HepG2 (cell line): Measurements from ENCODE around the gene PIP4K2C. TPM values are rescaled to one million over a fixed set of nuclear protein-coding genes. Genes with fewer than 3 reads are reported as not detected.
A peak's percentile ranks its signal among the peaks of the same experiment; 100 is the strongest.

Source experiments
- DNMT3B ChIP-seq: conservative IDR thresholded peaks from 2 replicates; pipeline ENCODE4 v1.6.1; 2016; ENCODE audit warnings: missing biosample characterization, control low read depth
- MAFK ChIP-seq, 2 experiments: IDR thresholded peaks in 1 of 2; conservative IDR thresholded peaks in 1 of 2; 2 replicates each; pipeline ENCODE4 v1.6.1; 2011; ENCODE audit warnings: improper control_type of control experiment in 2 of 2, low read length in 2 of 2
- MLLT10 ChIP-seq: sonication (generic); formaldehyde crosslinking; IDR thresholded peaks from 2 replicates; pipeline ENCODE4 v1.4.0; 2020; ENCODE audit warnings: missing genetic modification reagents
- MXD4 ChIP-seq: IDR thresholded peaks from 2 replicates; pipeline ENCODE4 v1.6.1; 2016; ENCODE audit warnings: mild to moderate bottlenecking, missing biosample characterization, missing genetic modification reagents
- NFKB2 ChIP-seq: sonication (generic); formaldehyde crosslinking; IDR thresholded peaks from 2 replicates; pipeline ENCODE4 v1.4.0; 2020; ENCODE audit warnings: missing genetic modification reagents, borderline replicate concordance
- NFYB ChIP-seq: sonication (generic); formaldehyde crosslinking; IDR thresholded peaks from 2 replicates; pipeline ENCODE4 v1.4.0; 2020; ENCODE audit warnings: missing genetic modification reagents
- SNAPC2 ChIP-seq: sonication (generic); formaldehyde crosslinking; IDR thresholded peaks from 2 replicates; pipeline ENCODE4 v1.8.1; 2022; ENCODE audit warnings: mild to moderate bottlenecking, missing genetic modification reagents
- SNRNP70 ChIP-seq: fragments of 200-400 bp; formaldehyde crosslinking; IDR thresholded peaks from 2 replicates; pipeline ENCODE4 v1.6.1; 2017; ENCODE audit warnings: mild to moderate bottlenecking, low read depth, low read length, moderate library complexity
- ZNF136 ChIP-seq: sonication (generic); formaldehyde crosslinking; IDR thresholded peaks from 2 replicates; pipeline ENCODE4 v1.8.1; 2022; ENCODE audit warnings: low read depth, mild to moderate bottlenecking, moderate library complexity, missing genetic modification reagents
- ZNF496 ChIP-seq: sonication (generic); formaldehyde crosslinking; IDR thresholded peaks from 2 replicates; pipeline ENCODE4 v1.8.1; 2023; ENCODE audit warnings: mild to moderate bottlenecking, moderate library complexity, missing genetic modification reagents; ENCODE audit not compliant: insufficient replicate concordance
- ZNF660 ChIP-seq: sonication (generic); formaldehyde crosslinking; IDR thresholded peaks from 2 replicates; pipeline ENCODE4 v1.5.1; 2020; ENCODE audit warnings: mild to moderate bottlenecking, low read depth, missing genetic modification reagents, borderline replicate concordance
- ZNF75D ChIP-seq: sonication (generic); formaldehyde crosslinking; IDR thresholded peaks from 2 replicates; pipeline ENCODE4 v1.8.1; 2023; ENCODE audit warnings: missing genetic modification reagents, mild to moderate bottlenecking, borderline replicate concordance
- ZNF782 ChIP-seq: sonication (generic); formaldehyde crosslinking; IDR thresholded peaks from 2 replicates; pipeline ENCODE4 v1.4.0; 2020; ENCODE audit warnings: missing genetic modification reagents, mild to moderate bottlenecking, borderline replicate concordance
- ZSCAN12 ChIP-seq: sonication (generic); formaldehyde crosslinking; IDR thresholded peaks from 2 replicates; pipeline ENCODE4 v1.9.0; 2021; ENCODE audit warnings: mild to moderate bottlenecking, missing genetic modification reagents
- ZSCAN30 ChIP-seq: sonication (generic); formaldehyde crosslinking; IDR thresholded peaks from 2 replicates; pipeline ENCODE4 v1.5.0; 2020; ENCODE audit warnings: mild to moderate bottlenecking, missing genetic modification reagents
- polyA plus RNA-seq, 8 experiments: library from polyadenylated mRNA; depleted of rRNA in 3 of 8; stranded (reverse) in 7 of 8; unstranded in 1 of 8; fragments of >200 nt; fragmentation: Illumina TruSeq in 4 of 8; extraction: Trizol in 4 of 8; gene quantifications; 2 replicates each; pipeline versions ENCODE4 v1.2.1 to v1.2.3, GENCODE V29; 2011 to 2016; ENCODE audit warnings: low read depth in 4 of 8, missing spikeins in 1 of 8, mixed read lengths in 1 of 8; ENCODE audit not compliant: insufficient read depth in 1 of 8
- total RNA-seq, 5 experiments: library from RNA; depleted of rRNA; stranded (reverse); fragments of >200 nt; fragmentation: Illumina TruSeq; extraction: Trizol; gene quantifications; 2 replicates each; pipeline ENCODE4 v1.2.3, GENCODE V29; 2016; ENCODE audit warnings: low read depth in 1 of 5
- TF ChIP-seq, protein P1 (sequence below): sonication (generic); formaldehyde crosslinking; IDR thresholded peaks from 2 replicates; pipeline ENCODE4 v1.4.0; 2020; ENCODE audit warnings: low read depth, mild to moderate bottlenecking, missing genetic modification reagents
- TF ChIP-seq, protein P2 (sequence below): IDR thresholded peaks from 2 replicates; pipeline ENCODE4 v1.6.1; 2016; ENCODE audit warnings: low read depth
- TF ChIP-seq, protein P3 (sequence below): sonication (generic); formaldehyde crosslinking; IDR thresholded peaks from 2 replicates; pipeline ENCODE4 v1.4.0; 2020; ENCODE audit warnings: mild to moderate bottlenecking, low read depth, missing genetic modification reagents
- TF ChIP-seq, protein P4 (sequence below): sonication (generic); formaldehyde crosslinking; IDR thresholded peaks from 2 replicates; pipeline ENCODE4 v1.5.1; 2020; ENCODE audit warnings: missing genetic modification reagents, mild to moderate bottlenecking, borderline replicate concordance
- TF ChIP-seq, protein P5 (sequence below): sonication (generic); formaldehyde crosslinking; IDR thresholded peaks from 2 replicates; pipeline ENCODE4 v1.8.1; 2023; ENCODE audit warnings: missing genetic modification reagents, mild to moderate bottlenecking, borderline replicate concordance
- TF ChIP-seq, protein P6 (sequence below): sonication (generic); formaldehyde crosslinking; IDR thresholded peaks from 2 replicates; pipeline ENCODE4 v1.5.0; 2020; ENCODE audit warnings: missing genetic modification reagents

PIP4K2C gene
- total and polyA plus RNA-seq, 2 of the 13 experiments (the other 11 are each of a cell fraction or from before 2014, with no cell fraction given) = 23.3 to 26.4 TPM

DNA sequence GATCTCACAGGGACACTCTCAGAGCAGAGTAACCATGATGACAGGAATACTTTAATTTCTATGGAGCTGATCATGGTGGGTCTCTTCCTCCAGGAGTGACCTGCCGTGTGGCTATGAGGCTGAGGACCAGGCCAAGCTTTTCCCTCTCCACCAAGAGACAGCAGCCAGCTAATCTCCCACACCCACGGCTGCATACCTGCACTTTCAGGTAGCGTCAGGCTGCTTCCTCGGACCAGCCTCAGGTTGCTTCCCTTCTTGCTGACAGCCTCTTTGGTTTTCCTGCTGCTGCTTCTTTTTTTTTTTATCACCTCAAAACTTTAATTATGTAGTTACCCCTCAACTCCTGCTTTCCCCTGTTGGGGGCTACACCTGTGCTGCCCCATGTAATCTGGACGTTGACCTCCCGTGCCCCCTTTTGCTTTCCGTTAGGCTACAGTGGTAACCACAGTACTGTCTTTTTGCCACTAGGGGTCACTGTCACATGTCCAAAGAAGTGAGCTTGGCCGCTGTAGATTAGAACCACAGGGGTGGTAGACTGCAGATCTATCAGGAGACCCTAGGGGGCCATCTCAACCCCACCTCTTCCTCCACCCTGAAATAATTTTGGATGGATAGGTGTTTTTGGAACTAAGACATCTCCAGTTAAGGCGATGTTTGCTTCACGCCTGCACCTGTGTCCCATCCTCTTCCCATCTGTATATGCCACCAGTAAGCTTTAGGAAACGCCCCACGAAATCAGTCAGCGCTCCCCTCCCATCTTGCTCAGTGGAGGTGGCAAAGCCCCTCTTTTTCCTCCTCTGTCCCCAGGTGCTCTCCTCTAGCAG is 7.8 kb upstream of the PIP4K2C start (continued):
- TF ChIP-seq ZNF782 (CRISPR knock-in tag) (no peak), ZNF136 (CRISPR knock-in tag) (no peak), SNAPC2 (CRISPR knock-in tag) (no peak), ZNF75D (CRISPR knock-in tag) (no peak), MAFK (conservative IDR thresholded peaks at IDR 0.05 in 1 of 2, IDR thresholded peaks at IDR 0.05 in 1 of 2; ENCODE audit: low read length in 2 of 2) (no peak), DNMT3B (CRISPR knock-in tag) (no peak), ZSCAN12 (CRISPR knock-in tag) (no peak), ZNF660 (no peak), SNRNP70 (no peak), MLLT10 (CRISPR knock-in tag) (no peak), NFKB2 (no peak), MXD4 (CRISPR knock-in tag) (peak; percentile 27; the same call in 1 of the 2 replicates), NFYB (no peak), ZNF496 (CRISPR knock-in tag) (no peak), ZSCAN30 (CRISPR knock-in tag) (no peak)
- TF ChIP-seq, protein P1, sequence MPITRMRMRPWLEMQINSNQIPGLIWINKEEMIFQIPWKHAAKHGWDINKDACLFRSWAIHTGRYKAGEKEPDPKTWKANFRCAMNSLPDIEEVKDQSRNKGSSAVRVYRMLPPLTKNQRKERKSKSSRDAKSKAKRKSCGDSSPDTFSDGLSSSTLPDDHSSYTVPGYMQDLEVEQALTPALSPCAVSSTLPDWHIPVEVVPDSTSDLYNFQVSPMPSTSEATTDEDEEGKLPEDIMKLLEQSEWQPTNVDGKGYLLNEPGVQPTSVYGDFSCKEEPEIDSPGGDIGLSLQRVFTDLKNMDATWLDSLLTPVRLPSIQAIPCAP = no peak
- TF ChIP-seq, protein P2, sequence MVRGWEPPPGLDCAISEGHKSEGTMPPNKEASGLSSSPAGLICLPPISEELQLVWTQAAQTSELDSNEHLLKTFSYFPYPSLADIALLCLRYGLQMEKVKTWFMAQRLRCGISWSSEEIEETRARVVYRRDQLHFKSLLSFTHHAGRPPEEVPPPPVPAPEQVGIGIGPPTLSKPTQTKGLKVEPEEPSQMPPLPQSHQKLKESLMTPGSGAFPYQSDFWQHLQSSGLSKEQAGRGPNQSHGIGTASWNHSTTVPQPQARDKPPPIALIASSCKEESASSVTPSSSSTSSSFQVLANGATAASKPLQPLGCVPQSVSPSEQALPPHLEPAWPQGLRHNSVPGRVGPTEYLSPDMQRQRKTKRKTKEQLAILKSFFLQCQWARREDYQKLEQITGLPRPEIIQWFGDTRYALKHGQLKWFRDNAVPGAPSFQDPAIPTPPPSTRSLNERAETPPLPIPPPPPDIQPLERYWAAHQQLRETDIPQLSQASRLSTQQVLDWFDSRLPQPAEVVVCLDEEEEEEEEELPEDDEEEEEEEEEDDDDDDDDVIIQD (CRISPR knock-in tag) = no peak
- TF ChIP-seq, protein P3, sequence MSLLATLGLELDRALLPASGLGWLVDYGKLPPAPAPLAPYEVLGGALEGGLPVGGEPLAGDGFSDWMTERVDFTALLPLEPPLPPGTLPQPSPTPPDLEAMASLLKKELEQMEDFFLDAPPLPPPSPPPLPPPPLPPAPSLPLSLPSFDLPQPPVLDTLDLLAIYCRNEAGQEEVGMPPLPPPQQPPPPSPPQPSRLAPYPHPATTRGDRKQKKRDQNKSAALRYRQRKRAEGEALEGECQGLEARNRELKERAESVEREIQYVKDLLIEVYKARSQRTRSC (CRISPR knock-in tag) = no peak
- TF ChIP-seq, protein P4, sequence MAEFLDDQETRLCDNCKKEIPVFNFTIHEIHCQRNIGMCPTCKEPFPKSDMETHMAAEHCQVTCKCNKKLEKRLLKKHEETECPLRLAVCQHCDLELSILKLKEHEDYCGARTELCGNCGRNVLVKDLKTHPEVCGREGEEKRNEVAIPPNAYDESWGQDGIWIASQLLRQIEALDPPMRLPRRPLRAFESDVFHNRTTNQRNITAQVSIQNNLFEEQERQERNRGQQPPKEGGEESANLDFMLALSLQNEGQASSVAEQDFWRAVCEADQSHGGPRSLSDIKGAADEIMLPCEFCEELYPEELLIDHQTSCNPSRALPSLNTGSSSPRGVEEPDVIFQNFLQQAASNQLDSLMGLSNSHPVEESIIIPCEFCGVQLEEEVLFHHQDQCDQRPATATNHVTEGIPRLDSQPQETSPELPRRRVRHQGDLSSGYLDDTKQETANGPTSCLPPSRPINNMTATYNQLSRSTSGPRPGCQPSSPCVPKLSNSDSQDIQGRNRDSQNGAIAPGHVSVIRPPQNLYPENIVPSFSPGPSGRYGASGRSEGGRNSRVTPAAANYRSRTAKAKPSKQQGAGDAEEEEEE (CRISPR knock-in tag) = no peak
- TF ChIP-seq, protein P5, sequence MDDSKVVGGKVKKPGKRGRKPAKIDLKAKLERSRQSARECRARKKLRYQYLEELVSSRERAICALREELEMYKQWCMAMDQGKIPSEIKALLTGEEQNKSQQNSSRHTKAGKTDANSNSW (CRISPR knock-in tag) = no peak
- TF ChIP-seq, protein P6, sequence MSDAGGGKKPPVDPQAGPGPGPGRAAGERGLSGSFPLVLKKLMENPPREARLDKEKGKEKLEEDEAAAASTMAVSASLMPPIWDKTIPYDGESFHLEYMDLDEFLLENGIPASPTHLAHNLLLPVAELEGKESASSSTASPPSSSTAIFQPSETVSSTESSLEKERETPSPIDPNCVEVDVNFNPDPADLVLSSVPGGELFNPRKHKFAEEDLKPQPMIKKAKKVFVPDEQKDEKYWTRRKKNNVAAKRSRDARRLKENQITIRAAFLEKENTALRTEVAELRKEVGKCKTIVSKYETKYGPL (CRISPR knock-in tag) = no peak
